Skeletal muscle satellite cell (primary cell): Measurements from ENCODE around the gene TTC7B.

Experiments used
- H3K27me3 ChIP-seq: 2 replicates; pipeline ENCODE4 v1.7.0; 2013; ENCODE audit warnings: low read length; ENCODE audit not compliant: control insufficient read depth, insufficient read depth
- H3K36me3 ChIP-seq: 2 replicates; pipeline ENCODE4 v1.7.0; 2013; ENCODE audit warnings: mild to moderate bottlenecking, control low read depth, low read length; ENCODE audit not compliant: insufficient read depth
- H3K4me1 ChIP-seq: 2 replicates; pipeline ENCODE4 v1.7.0; 2013; ENCODE audit warnings: low read length; ENCODE audit not compliant: control insufficient read depth, insufficient read depth
- H3K4me2 ChIP-seq: 2 replicates; pipeline ENCODE4 v1.7.0; 2013; ENCODE audit warnings: mild to moderate bottlenecking, low read length
- H3K4me3 ChIP-seq: 2 replicates; pipeline ENCODE4 v1.7.0; 2013; ENCODE audit warnings: low read length
- H3K9ac ChIP-seq: 2 replicates; pipeline ENCODE4 v1.7.0; 2013; ENCODE audit warnings: mild to moderate bottlenecking, low read depth, low read length, moderate library complexity
- H3K9me3 ChIP-seq: replicated peaks from 2 replicates; pipeline ENCODE4 v1.7.0; 2013; ENCODE audit warnings: mild to moderate bottlenecking, control low read depth, low read length

TTC7B gene

DNA sequence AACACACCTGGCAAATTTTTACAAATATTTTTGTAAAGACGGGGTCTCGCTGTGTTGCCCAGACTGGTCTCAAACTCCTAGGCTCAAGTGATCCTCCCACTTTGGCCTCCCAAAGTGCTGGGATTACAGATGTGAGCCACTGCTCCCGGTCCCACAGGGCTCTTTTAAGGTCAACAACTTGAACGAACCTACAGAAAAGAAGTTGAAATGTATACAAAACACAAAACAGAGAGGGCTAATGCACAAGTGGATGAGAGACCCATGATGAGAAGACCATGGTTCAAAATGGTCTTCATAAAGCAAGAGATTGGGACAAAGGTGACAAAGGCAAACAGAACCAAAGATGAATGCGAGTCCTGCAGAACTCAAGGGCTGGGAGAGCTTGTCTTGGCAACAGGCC, 328.0 kb downstream of the TTC7B start:
- H3K9ac ChIP-seq, result no peak overlapping the region
- H3K4me1 ChIP-seq, result peaks cover 14% of the 10 kb centered on the region

GRCh38 chr14:90487462-90487861, 328.8 kb downstream of the TTC7B start:
- Histone ChIP-seq H3K4me3 (no peak overlapping the region), H3K9ac (no peak overlapping the region), H3K9me3 (no peaks in the 10 kb centered on the region), H3K27me3 (peaks cover 3% of the 10 kb centered on the region), H3K4me2 (no peak overlapping the region), H3K36me3 (no peaks in the 10 kb centered on the region), H3K4me1 (peaks cover 14% of the 10 kb centered on the region)

More for the DNA sequence above, 328.0 kb downstream of the TTC7B start:
- Histone ChIP-seq H3K27me3 (peaks cover 3% of the 10 kb centered on the region), H3K4me3 (no peak overlapping the region), H3K9me3 (no peaks in the 10 kb centered on the region), H3K4me2 (no peak overlapping the region), H3K36me3 (no peaks in the 10 kb centered on the region)

DNA sequence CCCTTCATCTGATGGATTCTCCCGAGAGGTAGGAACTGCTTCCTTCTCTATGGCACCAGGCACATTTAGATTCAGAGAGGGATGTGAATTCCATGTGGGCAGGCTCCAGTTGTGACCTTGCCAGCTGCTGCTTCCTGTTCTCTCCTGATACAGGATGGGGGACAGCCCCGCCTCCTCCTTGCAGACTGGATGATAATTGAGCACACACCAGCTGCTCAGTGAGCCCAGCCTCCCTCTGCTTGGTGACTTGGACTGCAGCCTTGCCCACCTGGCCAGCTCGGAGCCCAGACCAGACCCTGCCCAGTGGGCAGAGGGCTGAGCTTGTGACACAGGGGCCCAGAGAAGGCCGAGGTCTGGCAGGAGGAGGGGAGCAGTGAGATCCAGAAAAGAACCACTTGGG, 329.2 kb downstream of the TTC7B start:
- Histone ChIP-seq H3K4me2 (no peak overlapping the region), H3K4me1 (peaks cover 11% of the 10 kb centered on the region), H3K4me3 (no peak overlapping the region), H3K27me3 (peaks cover 6% of the 10 kb centered on the region), H3K36me3 (no peaks in the 10 kb centered on the region), H3K9ac (no peak overlapping the region), H3K9me3 (no peaks in the 10 kb centered on the region)

- H3K9ac ChIP-seq, result no peak overlapping the region
- H3K4me1 ChIP-seq, result no peaks in the 10 kb centered on the region
- H3K36me3 ChIP-seq, result no peaks in the 10 kb centered on the region
- H3K4me2 ChIP-seq, result no peak overlapping the region
- H3K9me3 ChIP-seq, result no peaks in the 10 kb centered on the region
- no peak overlapping the region for H3K4me3 ChIP-seq
- H3K27me3 ChIP-seq, result peaks cover 11% of the 10 kb centered on the region
Measured at GRCh38 chr14:90484291-90484690, 331.9 kb downstream of the TTC7B start.

GRCh38 chr14:90483571-90483974, 332.7 kb downstream of the TTC7B start:
- Histone ChIP-seq H3K4me2 (no peak overlapping the region), H3K27me3 (peaks cover 11% of the 10 kb centered on the region), H3K4me1 (no peaks in the 10 kb centered on the region), H3K36me3 (no peaks in the 10 kb centered on the region), H3K9ac (no peak overlapping the region), H3K9me3 (no peaks in the 10 kb centered on the region), H3K4me3 (no peak overlapping the region)

DNA sequence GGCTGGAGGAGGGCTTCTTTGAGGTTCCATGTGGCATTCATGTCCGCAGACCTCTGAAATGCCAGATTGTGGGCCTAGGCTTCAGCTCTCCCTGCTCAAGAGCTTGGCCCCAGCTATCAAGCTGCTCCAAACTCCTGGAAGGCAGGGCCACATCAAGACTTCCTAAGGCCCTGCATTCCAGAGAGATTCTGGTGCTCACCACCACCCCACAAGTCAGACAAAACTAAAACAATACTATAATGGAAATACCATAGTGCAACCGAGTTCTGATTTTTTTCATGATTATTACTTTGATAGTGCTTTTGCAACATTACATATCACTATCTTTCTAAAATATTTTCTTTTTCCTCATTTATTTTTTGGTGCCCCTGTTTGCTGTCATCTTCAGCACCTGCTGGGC, 333.1 kb downstream of the TTC7B start:
- Histone ChIP-seq H3K9me3 (no peaks in the 10 kb centered on the region), H3K4me1 (no peaks in the 10 kb centered on the region), H3K4me3 (no peak overlapping the region), H3K27me3 (peaks cover 11% of the 10 kb centered on the region), H3K4me2 (no peak overlapping the region), H3K9ac (no peak overlapping the region), H3K36me3 (no peaks in the 10 kb centered on the region)

DNA sequence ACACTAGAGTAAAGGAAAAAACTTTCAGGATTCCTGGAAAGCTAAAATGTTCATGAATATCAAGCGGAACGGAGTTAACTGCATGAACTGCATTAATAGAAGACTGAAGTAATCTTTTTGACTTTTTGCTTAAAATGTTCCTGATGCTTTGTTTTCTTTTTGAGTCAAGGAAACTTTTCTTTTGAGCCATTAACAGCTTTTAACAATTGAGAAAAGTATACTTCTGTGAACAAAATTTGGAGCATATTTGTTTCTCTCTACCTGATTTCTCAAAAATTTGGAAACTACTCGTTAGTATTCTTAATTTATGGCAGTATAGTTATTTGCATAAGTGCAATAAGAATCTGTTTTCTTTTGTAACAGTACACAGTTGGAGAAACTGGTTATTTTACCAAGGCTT, 340.9 kb downstream of the TTC7B start:
- Histone ChIP-seq H3K4me3 (no peak overlapping the region), H3K4me1 (no peaks in the 10 kb centered on the region), H3K36me3 (no peaks in the 10 kb centered on the region), H3K9me3 (no peaks in the 10 kb centered on the region), H3K27me3 (peaks cover 8% of the 10 kb centered on the region), H3K4me2 (no peak overlapping the region), H3K9ac (no peak overlapping the region)
